COLO668 (cell line): ENCODE results near the gene PIP4K2A.
A peak's percentile ranks its signal among the peaks of the same experiment; 100 is the strongest.

Experiments used
- DNase-seq: peaks from one replicate; lab custom pipeline; 2025; ENCODE audit not compliant: unreplicated experiment; lab: John Stamatoyannopoulos, UW

PIP4K2A gene

DNA sequence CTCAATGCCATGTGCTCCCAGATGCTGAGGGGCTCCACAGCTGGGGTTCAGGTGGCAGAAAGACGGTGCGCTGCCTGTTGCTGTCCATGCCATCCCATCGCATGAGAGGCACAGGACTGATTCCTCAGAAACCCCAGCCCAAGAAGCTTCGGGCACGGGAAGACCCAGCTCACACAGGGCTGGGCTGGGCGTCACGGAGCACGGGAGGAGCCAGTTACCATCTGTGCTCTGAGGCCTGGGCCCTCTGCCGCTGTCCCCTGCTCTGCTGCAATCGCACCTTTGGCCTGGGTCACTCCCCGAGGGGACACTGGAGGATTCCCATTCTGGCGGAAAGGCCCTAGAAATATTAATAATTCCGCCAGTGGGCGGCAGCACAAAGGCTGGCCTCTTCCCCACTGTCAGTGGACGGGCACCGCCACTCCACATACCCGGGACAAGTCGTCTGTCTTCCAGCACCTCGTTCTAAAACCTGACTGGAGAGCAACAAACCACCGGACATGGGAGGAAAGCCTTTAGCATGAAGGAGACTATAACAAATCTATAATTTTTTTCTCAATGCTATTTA is 92.1 kb downstream of the PIP4K2A start:
- DNase-seq = no peak

DNA sequence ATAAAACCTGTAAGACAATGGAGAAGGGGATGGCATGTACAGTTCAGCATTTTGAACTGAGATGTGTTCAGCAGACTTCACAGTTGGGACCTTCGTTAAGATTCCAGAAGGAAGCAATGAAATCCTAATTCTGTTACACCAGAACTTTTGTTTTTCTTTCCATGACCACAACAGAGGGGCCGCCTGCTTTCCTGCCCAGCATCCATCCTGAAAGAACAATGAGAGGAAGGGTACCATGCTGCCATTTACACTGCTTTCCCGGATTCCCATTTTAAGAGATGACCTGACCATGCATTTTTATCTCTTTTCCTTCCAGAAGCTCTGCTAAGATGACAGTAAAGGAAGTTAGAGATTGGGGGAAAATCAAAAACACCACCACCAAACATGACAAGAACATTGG is 92.7 kb downstream of the PIP4K2A start:
- no peak for DNase-seq

DNA sequence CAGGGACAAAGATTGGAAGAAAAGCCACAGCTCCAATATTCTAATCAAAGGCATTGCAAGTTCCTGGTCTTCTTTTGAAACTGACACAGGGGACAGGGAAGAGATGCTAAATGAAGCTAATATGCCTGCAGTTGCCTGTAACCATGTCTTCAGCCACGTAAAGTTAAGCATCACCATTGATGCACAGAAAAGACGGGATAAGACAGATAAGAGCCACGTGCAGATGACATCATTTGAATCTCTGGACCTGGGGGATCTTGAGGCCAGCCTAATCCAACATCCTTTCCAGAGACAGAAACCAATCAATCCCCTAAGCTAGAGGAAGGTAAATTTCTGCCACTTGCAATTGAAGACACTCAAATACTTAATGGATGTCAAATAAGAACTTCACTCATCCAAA is 93.4 kb downstream of the PIP4K2A start:
- DNase-seq = no peak

DNA sequence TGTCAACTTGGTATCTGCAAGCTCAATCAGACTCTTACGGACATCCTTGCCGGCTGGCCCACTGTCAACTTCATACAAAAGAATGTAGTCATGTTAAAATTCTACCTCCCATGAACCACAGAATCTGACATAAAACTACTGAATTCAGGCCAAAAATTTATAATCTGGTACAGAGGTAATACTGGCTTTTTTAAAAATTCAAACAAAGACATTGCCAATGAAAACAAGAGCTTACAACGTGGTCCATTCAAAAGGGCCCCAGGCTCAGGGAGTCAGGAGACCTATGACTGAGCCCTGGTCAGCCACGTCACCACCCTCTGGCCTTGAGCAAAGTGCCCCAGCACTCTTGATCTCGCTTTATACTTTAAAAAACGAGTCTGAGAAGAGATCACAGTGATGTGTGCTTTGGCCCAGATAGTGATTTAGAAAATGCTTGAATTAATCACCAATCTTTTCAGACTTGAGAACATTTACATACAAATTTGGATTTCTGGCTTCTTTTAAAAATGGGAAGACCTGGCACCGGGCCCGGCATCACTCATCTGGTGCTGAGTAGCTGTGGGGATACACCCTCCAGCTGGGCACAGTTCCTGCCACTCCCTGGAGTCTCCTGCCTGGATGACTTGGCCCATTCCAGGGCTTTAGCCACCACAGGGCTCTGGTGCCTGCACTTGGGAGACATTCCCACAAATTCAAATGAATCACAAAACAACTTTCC is 94.1 kb downstream of the PIP4K2A start:
- DNase-seq = no peak

DNA sequence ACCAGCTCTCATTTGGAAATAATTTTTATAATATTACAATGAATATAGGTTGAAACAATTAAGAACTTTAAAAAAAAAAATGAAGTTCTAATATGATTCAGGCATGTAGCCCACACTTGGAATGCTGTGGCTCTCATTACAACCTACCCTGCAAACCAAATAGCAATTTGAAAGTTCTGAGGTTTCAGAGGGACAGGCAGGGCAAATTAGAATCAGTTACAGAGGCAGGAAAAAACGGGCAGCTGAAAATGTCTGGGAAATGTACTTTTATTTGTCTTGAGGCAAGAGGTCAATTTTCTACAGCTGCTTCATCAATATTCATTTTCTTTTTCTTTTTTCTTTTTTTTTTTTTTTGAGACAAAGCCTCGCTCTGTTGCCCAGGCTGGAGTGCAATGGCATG is 95.3 kb downstream of the PIP4K2A start:
- no peak for DNase-seq

DNA sequence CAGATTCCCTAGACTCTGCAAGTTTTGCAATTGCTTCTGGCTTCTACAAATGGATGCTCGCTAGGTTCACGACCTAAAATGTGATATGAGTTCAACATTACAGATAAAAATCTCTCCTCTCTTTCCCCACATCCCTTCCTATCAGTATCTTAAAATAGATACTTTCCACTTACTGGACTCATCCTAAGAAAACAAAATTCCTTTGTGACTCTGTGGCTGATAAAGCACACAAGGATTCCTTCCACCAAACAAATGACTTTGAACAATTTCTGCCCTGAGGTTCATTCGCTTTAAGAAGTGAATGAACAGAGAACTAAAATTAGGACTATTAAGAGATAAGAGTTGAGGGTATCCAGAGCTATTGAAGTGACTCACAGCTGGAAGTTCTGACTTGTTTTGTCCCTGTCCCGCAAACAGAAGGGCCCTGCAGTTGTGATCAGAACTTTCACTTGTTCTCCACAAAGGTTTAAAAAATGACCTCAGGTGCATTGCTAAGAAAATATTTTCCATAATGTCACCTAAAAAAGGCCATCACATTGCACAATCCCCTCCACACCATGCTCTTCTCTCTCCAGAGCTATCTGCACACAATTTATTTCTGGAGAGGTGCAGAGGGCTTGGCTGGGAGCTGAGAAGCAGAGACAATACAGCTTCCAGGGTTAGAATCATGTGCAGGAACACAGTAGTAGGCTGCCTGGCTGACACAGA is 96.1 kb downstream of the PIP4K2A start:
- no peak for DNase-seq

DNA sequence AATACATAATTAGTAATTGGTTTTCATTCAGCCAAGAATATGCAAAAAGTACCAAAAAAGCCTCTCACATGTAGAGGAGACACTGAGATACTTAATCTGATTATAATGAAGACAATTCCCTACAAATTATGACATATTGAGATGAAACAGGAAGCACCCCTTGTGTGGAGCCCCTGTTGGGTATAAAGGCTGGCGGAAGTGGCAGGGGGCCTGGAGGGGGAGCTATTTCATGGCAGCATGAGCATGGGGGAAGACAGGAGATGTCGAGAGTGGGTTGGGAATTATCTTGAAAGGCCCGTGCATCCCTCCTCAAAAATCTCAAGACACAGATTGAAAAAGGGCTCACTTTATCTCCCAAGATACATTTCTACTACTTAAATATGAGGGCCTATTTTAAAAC is 96.9 kb downstream of the PIP4K2A start:
- DNase-seq = no peak

DNA sequence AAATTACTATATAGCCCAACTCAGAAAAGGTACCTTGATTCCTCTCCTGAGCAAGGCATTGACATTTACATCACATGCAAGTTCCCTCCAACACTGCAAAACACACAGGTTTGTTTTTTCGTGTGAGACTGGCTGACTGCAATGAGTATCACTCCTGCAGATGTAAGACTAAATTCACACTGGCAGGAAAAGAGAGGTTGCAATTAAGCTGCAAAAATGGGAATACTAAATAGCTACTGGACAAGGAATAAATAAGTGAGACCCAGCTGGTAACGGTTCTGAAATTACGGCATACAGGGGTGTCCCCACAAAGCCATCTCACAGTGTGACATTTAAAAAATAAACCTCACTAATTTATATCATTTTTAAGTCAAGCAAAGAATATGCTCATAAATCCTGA is 97.3 kb downstream of the PIP4K2A start:
- no peak for DNase-seq

DNA sequence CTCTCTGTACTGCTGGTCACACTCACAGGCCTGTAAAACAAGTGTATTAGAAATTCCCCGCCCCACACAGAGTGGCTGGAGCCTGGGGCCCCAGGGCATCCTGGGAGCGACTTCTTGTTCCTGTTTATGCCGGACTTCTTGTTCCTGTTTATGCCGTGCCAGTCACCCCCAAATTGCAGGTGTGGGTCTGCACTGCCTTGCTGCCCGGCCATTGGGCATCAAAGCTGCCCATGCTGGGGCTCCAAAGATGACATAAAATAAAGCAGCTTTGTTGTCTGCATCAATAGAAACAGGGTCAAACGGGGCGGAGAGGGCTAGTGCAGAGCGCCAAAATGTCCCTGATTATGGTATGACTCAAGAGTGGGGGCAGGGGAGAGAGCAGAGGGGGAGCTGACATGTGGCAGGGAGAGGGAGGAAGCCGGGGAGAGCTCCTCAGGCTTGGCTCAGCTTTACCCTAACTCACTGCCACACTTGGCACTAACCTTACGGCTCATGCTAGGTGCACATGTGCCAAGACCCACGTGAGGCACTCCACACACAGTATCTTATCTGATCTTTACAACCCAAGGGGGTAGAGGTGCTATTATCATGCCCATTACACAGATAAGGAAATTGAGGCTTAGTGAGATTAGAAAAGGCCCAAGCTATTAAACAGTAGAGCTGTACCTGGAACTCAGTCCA is 98.4 kb downstream of the PIP4K2A start:
- peak; percentile 48 for DNase-seq

DNA sequence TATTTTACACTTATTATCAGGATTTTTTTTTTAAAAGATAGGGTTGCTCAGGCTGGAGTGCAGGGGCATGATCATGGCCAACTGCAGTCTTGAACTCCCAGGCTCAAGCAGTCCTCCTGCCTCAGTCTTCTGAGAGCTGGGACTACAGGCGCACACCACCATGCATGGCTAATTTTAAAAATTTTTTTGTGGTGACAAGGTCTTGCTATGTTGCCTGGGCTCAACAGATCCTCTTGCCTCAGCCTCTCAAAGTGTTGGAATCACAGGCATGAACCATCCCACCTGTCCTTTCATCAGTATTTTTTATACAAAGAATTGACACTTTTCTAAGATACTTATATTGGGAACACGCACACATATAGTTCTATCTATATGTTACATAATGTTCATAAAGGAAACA is 99.3 kb downstream of the PIP4K2A start:
- DNase-seq = no peak

DNA sequence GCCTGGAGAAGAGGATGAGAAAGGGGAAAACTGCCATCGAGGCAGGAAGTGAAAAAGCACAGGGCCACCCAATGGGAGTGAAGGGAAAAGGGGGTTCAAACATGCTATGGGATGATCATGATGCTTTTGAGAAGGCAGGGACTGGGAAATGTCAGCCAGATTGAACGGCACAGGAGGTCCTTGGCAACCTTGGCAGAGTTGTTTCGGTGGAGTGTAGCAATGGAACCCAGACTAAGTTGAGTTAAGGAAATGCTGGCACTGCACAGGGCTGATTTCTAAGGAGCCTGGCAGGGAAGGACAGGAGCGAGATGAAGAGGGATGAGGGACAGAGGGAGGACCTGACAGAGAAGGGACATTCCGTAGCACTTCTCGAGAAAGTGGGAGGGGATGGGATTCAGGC is 101.4 kb downstream of the PIP4K2A start:
- DNase-seq = no peak

DNA sequence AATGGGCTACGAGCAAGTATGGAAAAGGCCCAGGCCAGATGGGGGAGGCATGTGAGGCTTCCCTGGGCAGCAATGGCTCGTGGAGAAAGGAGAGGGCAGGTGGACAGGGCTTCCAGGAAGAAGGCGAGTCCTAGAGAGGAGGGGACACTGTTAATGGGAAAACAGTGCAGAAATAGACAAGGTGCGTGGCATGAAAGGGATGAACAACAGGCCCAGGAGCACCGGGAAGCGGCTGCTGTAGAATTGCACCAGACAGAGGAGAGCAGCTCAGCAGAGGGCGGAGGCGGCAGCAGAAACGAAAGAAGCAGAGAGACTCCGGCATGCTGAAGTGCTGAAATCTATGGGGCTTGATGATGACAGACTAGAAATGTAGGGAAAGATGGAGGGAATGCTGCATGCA is 102.1 kb downstream of the PIP4K2A start:
- DNase-seq = no peak

DNA sequence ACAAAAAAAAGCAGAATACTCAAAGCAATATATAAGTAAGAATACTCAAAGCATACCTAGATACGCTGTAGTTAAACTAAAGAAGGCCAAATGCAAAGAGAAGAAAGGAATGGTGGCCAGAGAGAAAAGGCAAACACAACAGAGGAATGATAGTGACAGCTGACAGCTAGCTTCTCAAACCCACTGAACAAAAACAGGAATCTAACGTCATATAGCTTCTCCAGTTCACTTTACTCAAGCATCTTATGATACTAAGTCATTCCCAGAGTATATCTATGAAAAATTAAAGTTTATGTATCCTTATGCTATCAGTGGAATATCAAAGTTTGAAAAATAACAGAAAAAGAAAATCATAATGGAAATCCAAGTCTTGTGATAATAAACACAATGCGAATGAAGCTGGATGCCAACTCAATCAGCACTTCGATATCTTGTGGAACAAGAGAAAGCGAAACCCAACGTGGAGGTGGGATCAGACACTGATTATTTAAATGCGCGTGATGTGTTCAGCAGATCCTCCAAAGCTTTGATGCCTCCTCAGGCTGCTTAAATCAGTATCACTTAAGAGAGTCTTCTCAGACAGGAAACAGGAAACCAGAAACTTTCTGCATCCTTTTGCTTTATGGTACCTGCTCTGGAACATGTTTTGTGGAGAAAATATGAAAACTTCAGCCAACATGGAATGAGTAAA is 102.8 kb downstream of the PIP4K2A start:
- DNase-seq = no peak

DNA sequence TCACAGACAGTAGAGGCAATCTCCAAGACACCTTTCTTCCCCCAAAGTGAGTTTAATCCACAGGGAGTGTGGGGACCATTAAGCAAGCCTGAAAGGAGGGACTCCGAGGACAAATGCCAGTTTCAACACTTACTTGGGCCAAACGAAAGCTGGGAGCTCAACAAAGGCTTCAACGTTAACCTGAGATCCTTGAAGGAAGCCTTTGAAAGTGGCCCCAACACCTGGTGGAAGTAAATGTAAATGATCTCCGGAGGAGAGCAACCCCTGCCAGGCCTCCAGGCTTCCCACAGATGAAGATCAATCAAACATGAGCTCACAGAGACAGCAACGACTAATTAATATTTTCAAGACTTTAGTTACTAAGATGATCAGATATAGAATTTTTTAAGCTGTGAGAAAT is 103.8 kb downstream of the PIP4K2A start:
- no peak for DNase-seq

DNA sequence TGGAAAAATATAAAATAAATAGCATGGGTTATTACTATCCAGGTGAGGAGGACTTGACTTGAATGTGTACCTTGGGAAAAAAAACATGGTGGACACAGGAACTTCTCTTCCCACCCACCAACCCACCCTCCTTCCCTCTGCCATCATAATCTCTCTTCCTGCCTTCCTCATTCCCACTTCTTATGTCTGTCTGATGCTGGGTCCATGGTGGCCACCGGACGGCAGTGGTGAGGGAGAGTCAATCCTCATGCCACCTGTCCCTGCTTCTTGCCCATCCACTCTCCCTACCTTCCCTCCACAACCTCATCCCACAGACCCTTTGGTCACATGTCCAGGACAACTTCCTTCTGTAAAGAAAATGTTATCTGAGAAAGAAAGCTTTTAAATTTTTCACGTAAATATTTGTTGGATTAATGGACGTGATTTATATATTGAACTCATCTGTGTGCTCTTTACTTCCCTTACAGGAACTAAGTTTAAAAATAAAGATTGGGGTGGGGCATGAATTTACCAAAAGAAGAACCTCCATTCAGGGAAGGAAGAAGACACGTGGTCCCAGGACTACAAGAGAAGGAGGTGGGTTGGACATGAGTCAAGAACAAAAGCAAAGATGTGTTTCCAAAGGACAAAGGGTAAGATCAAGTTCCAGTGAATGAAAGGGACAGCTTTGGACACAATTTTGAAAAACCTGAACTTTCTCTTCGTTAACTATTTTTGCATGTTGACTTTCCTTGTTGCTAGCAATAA is 104.5 kb downstream of the PIP4K2A start:
- DNase-seq = no peak

DNA sequence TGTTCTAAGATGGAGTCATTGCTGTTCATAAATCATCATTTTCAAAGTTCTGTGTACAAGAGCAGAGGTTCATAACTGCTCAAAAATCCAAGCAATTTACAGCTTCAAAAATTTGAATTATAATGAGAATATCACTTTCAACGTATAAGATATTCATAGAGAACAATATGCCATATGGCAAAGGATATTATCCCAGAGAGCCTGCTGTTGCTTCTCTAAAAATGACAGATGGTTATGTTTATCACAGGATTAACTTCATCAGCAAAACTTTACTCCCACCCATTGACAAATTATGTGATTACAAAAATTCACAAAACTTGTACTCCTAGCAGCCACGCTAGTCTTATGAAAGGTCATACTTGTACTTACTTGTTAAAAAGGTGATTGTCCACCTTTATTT is 105.1 kb downstream of the PIP4K2A start:
- DNase-seq = no peak

DNA sequence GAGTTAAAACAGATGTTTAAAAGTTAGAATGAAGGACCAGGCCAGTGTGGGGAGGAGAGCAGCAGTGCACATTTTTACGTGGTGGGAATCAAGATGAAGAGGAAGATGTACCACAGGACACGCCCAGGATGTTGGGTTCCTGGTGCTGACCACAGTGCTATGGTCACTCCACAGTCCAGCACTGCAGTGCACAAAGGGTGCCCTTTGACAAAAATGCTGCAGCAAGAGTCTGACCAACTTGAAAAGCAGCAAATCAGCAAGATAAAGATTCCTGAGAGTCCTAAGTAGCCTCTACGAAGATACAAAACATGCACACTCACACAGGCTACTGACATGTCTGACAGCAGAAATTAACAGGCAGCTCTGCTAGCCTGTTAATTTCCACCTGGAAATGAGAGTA is 107.1 kb downstream of the PIP4K2A start:
- DNase-seq = no peak

DNA sequence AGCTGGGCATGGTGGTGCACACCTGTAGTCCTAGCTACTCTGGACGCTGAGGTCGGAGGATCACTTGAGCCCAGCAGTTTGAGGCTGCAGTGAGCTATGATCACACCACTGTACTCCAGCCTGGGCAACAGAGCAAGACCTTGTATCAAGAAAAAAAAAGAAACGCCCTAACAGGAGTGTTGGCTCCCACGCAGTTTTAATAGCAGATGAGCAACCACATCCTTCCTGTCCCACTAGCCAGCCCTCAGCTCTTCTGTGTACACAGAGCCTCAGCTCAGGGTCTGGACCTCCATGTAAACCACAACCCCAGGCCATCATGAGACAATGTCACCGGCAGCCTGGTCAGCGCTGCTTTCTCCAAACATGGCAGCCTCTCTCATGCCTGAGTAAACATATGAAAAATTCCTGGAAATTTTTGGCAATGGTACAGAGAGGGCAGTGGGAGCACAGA is 108.2 kb downstream of the PIP4K2A start:
- DNase-seq = no peak

DNA sequence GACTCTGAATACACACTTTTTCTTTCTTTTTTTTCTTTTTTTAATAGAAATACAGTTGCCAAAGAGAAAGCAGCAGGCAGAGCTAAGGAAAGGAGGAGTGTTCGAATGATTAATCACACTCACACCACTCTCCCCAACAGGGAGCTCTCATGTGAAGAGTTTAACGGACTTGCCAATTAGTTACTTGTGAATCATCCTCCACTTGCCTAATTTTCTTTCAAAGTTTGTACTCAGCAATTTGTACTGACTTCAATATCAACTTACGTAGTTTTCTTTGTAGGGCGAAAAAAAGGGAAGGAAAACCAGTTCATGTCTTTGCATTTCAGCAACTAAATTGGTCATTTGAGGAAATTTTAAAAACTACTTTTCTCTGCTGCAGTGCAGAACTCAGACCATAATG is 109.2 kb downstream of the PIP4K2A start:
- DNase-seq = no peak

DNA sequence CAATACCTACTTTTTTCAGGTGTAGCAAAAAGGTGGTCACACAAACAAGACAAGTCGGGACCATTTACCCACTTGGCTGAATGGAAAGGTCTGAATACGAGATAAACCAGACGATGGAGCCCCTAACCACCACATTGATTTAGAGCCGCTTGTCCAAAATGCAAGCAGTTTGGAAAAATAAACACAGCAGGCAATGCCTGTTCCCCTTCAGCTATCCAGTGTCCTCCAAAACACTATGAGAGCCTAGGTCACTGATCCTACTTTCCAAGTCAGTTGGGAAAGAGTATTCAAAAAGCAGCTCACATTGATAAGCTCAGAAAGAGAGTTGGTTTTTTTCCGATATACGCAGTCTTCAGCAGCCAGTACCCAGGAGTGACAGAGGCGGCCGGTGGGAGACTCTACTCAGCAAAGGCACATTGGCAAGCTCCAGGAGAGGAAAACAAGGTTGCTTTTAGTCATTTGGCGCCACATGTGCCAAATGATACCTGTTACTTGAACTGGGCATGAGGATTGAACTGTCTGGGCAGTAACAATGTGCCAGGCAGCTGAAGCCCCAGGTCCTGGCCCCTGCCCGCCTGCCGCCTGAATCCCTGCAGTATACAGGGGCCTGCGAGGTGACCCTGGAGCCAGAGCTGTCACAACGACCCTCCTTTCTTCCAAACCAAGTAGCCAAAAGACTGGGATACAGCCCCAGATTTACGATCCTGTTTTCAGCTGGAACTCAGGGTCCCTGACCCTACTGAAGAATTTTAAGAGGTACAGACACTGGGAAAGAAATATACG is 109.8 kb downstream of the PIP4K2A start:
- no peak for DNase-seq
